MG63 (cell line): ENCODE data around the gene MYO7A. TPM values are rescaled to one million over a fixed set of nuclear protein-coding genes. Genes with fewer than 3 reads are reported as not detected.

Experiments
- DNase-seq: peaks from one replicate; pipeline ENCODE4 v3.0.0-alpha.2; 2020
- H3K27me3 ChIP-seq: fragments of 250-450 bp; sonication (Bioruptor Pico); 2 replicates; pipeline ENCODE4 v1.5.1; 2020; ENCODE audit warnings: mild to moderate bottlenecking, moderate library complexity
- H3K36me3 ChIP-seq: fragments of 250-450 bp; sonication (Bioruptor Pico); 2 replicates; pipeline ENCODE4 v1.5.1; 2020; ENCODE audit warnings: mild to moderate bottlenecking, moderate library complexity
- H3K4me3 ChIP-seq: fragments of 250-450 bp; sonication (Bioruptor Pico); 2 replicates; pipeline ENCODE4 v1.5.1; 2020; ENCODE audit warnings: mild to moderate bottlenecking, moderate library complexity
- H3K9me3 ChIP-seq: fragments of 250-450 bp; sonication (Bioruptor Pico); 2 replicates; pipeline ENCODE4 v1.5.1; 2020; ENCODE audit warnings: mild to moderate bottlenecking, moderate library complexity
- total RNA-seq: library from RNA; depleted of rRNA; stranded (reverse); fragments of >200 nt; shearing (Covaris generic); gene quantifications from 2 replicates; pipeline ENCODE4 v1.2.3, GENCODE V29; 2014; ENCODE audit warnings: low replicate concordance; rRNA removed

The MYO7A gene
- total RNA-seq, 1 experiment from 2014 or later, result not detected

- H3K36me3 ChIP-seq, result no peaks in the 10 kb centered on the region
- 0 out of 2 replicates have a peak, but pooled peaks cover 4% of the 10 kb centered on the region for H3K9me3 ChIP-seq
- no peaks in the 10 kb centered on the region for H3K27me3 ChIP-seq
- no peak overlapping the region for H3K4me3 ChIP-seq
- DNase-seq, result no peak
Measured at GRCh38 chr11:77262803-77263202, 134.8 kb downstream of the MYO7A start.

Other genes starting within 250 kb of the MYO7A start
- not detected in 2 replicates for gene B3GNT6, start 93.8 kb upstream of the MYO7A start, total RNA-seq
- gene CAPN5, start 61.3 kb upstream of the MYO7A start, total RNA-seq, result 2.1 and 6.1 TPM in 2 replicates
- not detected in 2 replicates for gene OMP, start 25.4 kb upstream of the MYO7A start, total RNA-seq
- not detected in 2 replicates for gene GDPD4, start 173.4 kb downstream of the MYO7A start, total RNA-seq